AG09309 (cell line): ENCODE results near the gene OTOG.

ENCODE experiments used
- DNase-seq: peaks from one replicate; pipeline ENCODE4 v3.0.0-alpha.2; 2010; ENCODE audit warnings: low read depth
- H3K4me3 ChIP-seq: 2 replicates; pipeline ENCODE4 v1.5.1; 2011; ENCODE audit warnings: mild to moderate bottlenecking, low read depth, low read length, moderate library complexity; ENCODE audit not compliant: control insufficient read depth
- CTCF ChIP-seq: IDR thresholded peaks from 2 replicates; pipeline ENCODE4 v1.5.1; 2011; ENCODE audit warnings: mild to moderate bottlenecking, low read depth, low read length, inconsistent platforms; ENCODE audit not compliant: insufficient read depth, control insufficient read depth; ENCODE audit errors: missing control alignments

Gene OTOG

GRCh38 chr11:17608821-17609220 is 61.8 kb downstream of the OTOG start:
- TF ChIP-seq CTCF: no peak
- H3K4me3 ChIP-seq: no peak overlapping the region
- DNase-seq: no peak

- no peak for DNase-seq
- no peak for TF ChIP-seq CTCF
- H3K4me3 ChIP-seq: no peak overlapping the region
Observed at GRCh38 chr11:17609291-17610084, 62.4 kb downstream of the OTOG start.

GRCh38 chr11:17610085-17610894 is 63.2 kb downstream of the OTOG start:
- no peak for TF ChIP-seq CTCF
- no peak overlapping the region for H3K4me3 ChIP-seq
- DNase-seq: no peak

- no peak overlapping the region for H3K4me3 ChIP-seq
- no peak for TF ChIP-seq CTCF
- no peak for DNase-seq
Observed at GRCh38 chr11:17611049-17611448, 64.0 kb downstream of the OTOG start.

GRCh38 chr11:17611503-17612220 is 64.6 kb downstream of the OTOG start:
- H3K4me3 ChIP-seq: no peak overlapping the region
- no peak for TF ChIP-seq CTCF
- no peak for DNase-seq
